NCI-H748 (cell line): Measurements from ENCODE around the gene PRDM15.

Source experiments
- DNase-seq: peaks from one replicate; lab custom pipeline; 2025; ENCODE audit not compliant: unreplicated experiment; lab: John Stamatoyannopoulos, UW

The PRDM15 gene

GRCh38 chr21:41766883-41767605 is 112.1 kb downstream of the PRDM15 start, which contains the start of gene RIPK4:
Gene RIPK4, minus strand, starts transcription at chr21:41767052. Its CDS starts 11 bp downstream, at chr21:41767041.
- DNase-seq = peak; percentile 90

GRCh38 chr21:41765973-41766882 is 112.9 kb downstream of the PRDM15 start:
- DNase-seq = peak; percentile 39

GRCh38 chr21:41765420-41765821 is 113.7 kb downstream of the PRDM15 start:
- no peak for DNase-seq

GRCh38 chr21:41764558-41765419 is 114.4 kb downstream of the PRDM15 start:
- DNase-seq = no peak

GRCh38 chr21:41763996-41764395 is 115.1 kb downstream of the PRDM15 start:
- DNase-seq = no peak

GRCh38 chr21:41763398-41763931 is 115.7 kb downstream of the PRDM15 start:
- no peak for DNase-seq

GRCh38 chr21:41762753-41763152 is 116.4 kb downstream of the PRDM15 start:
- DNase-seq = no peak

- DNase-seq = peak; percentile 46
These were observed 117.1 kb downstream of the PRDM15 start for GRCh38 chr21:41761934-41762635.

GRCh38 chr21:41761211-41761933 is 117.8 kb downstream of the PRDM15 start:
- DNase-seq = peak; percentile 55

- DNase-seq = no peak
These were observed 118.7 kb downstream of the PRDM15 start for GRCh38 chr21:41760411-41760810.

GRCh38 chr21:41759926-41760325 is 119.2 kb downstream of the PRDM15 start:
- no peak for DNase-seq

GRCh38 chr21:41759214-41759840 is 119.8 kb downstream of the PRDM15 start:
- DNase-seq = peak; percentile 4

- DNase-seq = no peak
These were observed 120.6 kb downstream of the PRDM15 start for GRCh38 chr21:41758550-41758949.

- DNase-seq = no peak
These were observed 123.0 kb downstream of the PRDM15 start for GRCh38 chr21:41755934-41756773.

- no peak for DNase-seq
These were observed 123.7 kb downstream of the PRDM15 start for GRCh38 chr21:41755258-41755933.

GRCh38 chr21:41754479-41754891 is 124.7 kb downstream of the PRDM15 start:
- no peak for DNase-seq
